ENCODE measurements around the gene EYS.

EYS gene

GRCh38 chr6:65262241-65262640 lies 444.8 kb downstream of the EYS start:
- no peak overlapping the region for H3K4me3 ChIP-seq (ENCODE audit: low read depth, low read length)
- DNase-seq (ENCODE audit: low read depth), result no peak
- TF ChIP-seq CTCF (IDR thresholded peaks at IDR 0.05; ENCODE audit: insufficient read depth, low read depth, low read length, missing control alignments), result no peak

DNA sequence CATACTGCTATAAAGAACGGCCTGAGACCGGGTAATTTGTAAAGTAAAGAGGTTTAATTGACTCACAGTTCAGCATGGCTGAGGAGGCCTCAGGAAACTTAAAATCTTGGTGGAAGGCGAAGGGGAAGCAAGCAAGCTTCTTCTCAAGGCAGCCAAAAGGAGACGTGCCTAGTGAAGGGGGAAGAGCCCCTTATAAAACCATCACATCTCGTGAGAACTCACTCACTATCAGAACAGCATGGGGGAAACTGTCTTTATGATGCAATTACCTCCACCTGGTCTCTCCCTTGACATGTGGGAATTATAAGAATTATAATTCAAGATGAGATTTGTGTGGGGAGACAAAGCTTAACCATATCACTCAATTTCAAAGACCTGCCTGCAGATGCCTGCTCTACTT lies 447.0 kb downstream of the EYS start:
- no peak for TF ChIP-seq CTCF (IDR thresholded peaks at IDR 0.05; ENCODE audit: insufficient read depth, low read depth, low read length, missing control alignments)
- no peak for DNase-seq (ENCODE audit: low read depth)
- no peak overlapping the region for H3K4me3 ChIP-seq (ENCODE audit: low read depth, low read length)

DNA sequence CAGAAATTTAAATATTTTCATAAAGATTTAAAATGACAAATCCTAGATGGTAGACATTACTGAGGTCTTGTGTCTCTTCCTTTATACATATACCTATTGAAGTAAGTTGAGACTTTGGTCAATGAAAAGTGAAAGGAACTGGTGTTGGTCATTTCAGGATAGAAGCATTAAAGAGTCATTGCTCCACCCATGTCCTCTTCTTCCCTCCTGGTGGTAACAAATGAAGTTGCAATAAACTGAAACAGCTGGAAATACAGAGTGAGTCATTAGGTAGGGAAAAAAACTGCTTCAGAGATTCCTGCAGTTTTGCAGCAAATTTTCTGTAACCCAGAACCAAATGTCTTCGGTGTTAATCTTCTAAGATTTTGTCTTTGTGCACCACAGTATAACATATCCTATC lies 448.0 kb downstream of the EYS start:
- no peak for TF ChIP-seq CTCF (IDR thresholded peaks at IDR 0.05; ENCODE audit: insufficient read depth, low read depth, low read length, missing control alignments)
- DNase-seq (ENCODE audit: low read depth), result no peak
- H3K4me3 ChIP-seq (ENCODE audit: low read depth, low read length), result no peak overlapping the region

- no peak for TF ChIP-seq CTCF (IDR thresholded peaks at IDR 0.05; ENCODE audit: insufficient read depth, low read depth, low read length, missing control alignments)
- no peak for DNase-seq (ENCODE audit: low read depth)
- H3K4me3 ChIP-seq (ENCODE audit: low read depth, low read length), result no peak overlapping the region
These were observed 454.0 kb downstream of the EYS start for GRCh38 chr6:65253041-65253440.

GRCh38 chr6:65248101-65248610 lies 458.9 kb downstream of the EYS start:
- no peak for TF ChIP-seq CTCF (IDR thresholded peaks at IDR 0.05; ENCODE audit: insufficient read depth, low read depth, low read length, missing control alignments)
- H3K4me3 ChIP-seq (ENCODE audit: low read depth, low read length), result no peak overlapping the region
- DNase-seq (ENCODE audit: low read depth), result no peak

GRCh38 chr6:65231616-65232015 lies 475.4 kb downstream of the EYS start:
- no peak for TF ChIP-seq CTCF (IDR thresholded peaks at IDR 0.05; ENCODE audit: insufficient read depth, low read depth, low read length, missing control alignments)
- H3K4me3 ChIP-seq (ENCODE audit: low read depth, low read length), result no peak overlapping the region
- no peak for DNase-seq (ENCODE audit: low read depth)

DNA sequence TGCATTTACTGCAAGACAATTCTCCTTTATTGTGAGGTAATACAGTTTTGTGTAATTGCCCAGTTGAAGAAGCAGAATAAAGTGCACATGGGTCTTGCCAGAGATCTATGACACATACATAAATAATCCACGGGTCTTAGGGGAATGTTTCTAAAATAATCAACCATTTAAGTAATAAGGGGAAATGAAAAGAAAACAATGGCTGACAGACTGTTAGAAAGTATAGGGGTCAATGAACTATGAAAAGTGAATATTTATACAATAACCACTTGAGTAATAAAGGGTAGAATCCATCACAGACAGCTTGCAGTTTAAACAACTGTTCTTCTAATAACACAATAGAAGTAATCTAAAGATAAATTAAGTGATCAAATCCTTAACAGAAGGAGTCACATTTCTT lies 477.2 kb downstream of the EYS start:
- H3K4me3 ChIP-seq (ENCODE audit: low read depth, low read length), result no peak overlapping the region
- no peak for TF ChIP-seq CTCF (IDR thresholded peaks at IDR 0.05; ENCODE audit: insufficient read depth, low read depth, low read length, missing control alignments)
- DNase-seq (ENCODE audit: low read depth), result no peak
